ENCODE measurements around the gene CYP3A4.

CYP3A4 gene

GRCh38 chr7:99720800-99721595 is 63.0 kb downstream of the CYP3A4 start:
- no peak for DNase-seq

GRCh38 chr7:99719996-99720769 is 63.8 kb downstream of the CYP3A4 start:
- DNase-seq, result no peak

DNA sequence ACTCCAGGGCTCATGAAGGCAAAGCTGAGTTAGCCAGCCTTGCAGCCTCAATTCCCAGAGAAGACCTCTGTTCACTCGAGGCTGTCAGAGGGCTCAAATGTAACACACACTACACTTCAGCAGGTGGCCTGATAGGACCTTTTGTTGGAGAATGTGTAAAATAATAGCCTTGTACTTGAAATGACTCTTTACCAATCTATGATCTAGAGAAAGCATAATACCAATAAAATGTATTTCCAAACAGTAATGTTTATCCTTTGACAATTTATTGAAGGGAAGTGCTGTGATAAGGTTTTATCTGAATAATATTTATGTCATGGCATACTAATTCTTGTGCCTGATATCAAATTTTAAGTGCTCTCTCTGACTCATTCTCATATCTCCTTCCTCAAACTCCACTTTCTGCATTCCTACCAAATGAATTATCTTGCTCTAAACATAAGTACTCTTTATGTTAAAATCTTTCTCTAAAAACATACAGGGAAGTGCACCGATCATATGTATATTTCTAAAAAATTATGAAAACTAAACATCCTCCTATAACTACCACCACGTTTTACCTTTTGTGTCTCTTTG is 69.9 kb downstream of the CYP3A4 start:
- DNase-seq, result no peak

GRCh38 chr7:99709838-99710578 is 74.0 kb downstream of the CYP3A4 start:
- DNase-seq, result no peak

GRCh38 chr7:99709260-99709659 is 74.7 kb downstream of the CYP3A4 start:
- no peak for DNase-seq

DNA sequence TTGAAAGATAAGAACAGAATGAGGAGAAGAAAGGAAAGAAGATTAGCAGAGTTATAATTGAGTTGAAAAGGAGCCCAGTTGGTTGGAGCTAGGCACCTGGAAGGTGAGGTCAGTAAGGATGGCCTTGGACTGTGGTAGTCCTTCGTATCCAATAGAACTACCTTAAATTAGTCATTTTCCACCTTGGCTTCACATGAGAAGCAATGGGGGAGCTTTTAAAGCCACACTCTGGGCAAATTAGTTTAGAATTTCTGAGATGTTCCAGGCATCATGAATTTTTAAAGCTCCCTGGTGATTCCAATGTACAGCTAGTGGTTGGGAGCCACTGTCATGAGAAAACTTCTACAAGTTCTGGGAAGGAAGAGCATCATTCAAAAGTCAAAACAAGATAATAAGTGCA is 76.9 kb downstream of the CYP3A4 start:
- DNase-seq, result no peak

Data from right kidney (tissue), 1 donor.